HG03280 (cell line): ENCODE results near the gene PDXK.

Experiments
- ATAC-seq: cut with Tn5 transposase; IDR thresholded peaks from one replicate; pipeline ENCODE4 v1.9.1; 2021; ENCODE audit warnings: mild to moderate bottlenecking, moderate library complexity; ENCODE audit not compliant: unreplicated experiment

PDXK gene

GRCh38 chr21:43778469-43779335 lies 59.8 kb downstream of the PDXK start:
- no peak for ATAC-seq

- ATAC-seq, result no peak
Measured at GRCh38 chr21:43779660-43780059, 60.7 kb downstream of the PDXK start.

- no peak for ATAC-seq
Measured at GRCh38 chr21:43781846-43782245, 62.9 kb downstream of the PDXK start.

GRCh38 chr21:43782431-43783097 lies 63.6 kb downstream of the PDXK start:
- no peak for ATAC-seq

- ATAC-seq, result no peak
Measured at GRCh38 chr21:43783098-43783700, 64.3 kb downstream of the PDXK start.

- no peak for ATAC-seq
Measured at GRCh38 chr21:43785134-43785533, 66.2 kb downstream of the PDXK start.

- ATAC-seq, result no peak
Measured at GRCh38 chr21:43786300-43786806, 67.4 kb downstream of the PDXK start.

GRCh38 chr21:43786807-43787440 lies 68.0 kb downstream of the PDXK start:
- no peak for ATAC-seq

GRCh38 chr21:43789276-43790009 lies 70.5 kb downstream of the PDXK start, which contains the start of gene RRP1:
RRP1 (plus strand) TSS chr21:43789577; CDS start chr21:43789630, 53 bp downstream.
- ATAC-seq, result peak; percentile 88

- no peak for ATAC-seq
Measured at GRCh38 chr21:43790010-43790524, 71.1 kb downstream of the PDXK start.

- ATAC-seq, result no peak
Measured at GRCh38 chr21:43792406-43792805, 73.5 kb downstream of the PDXK start.

- ATAC-seq, result no peak
Measured at GRCh38 chr21:43793243-43793642, 74.3 kb downstream of the PDXK start.

GRCh38 chr21:43794311-43794710 lies 75.4 kb downstream of the PDXK start:
- no peak for ATAC-seq

- no peak for ATAC-seq
Measured at GRCh38 chr21:43794857-43795256, 75.9 kb downstream of the PDXK start.

GRCh38 chr21:43797415-43797814 lies 78.5 kb downstream of the PDXK start:
- no peak for ATAC-seq

- no peak for ATAC-seq
Measured at GRCh38 chr21:43797925-43798715, 79.2 kb downstream of the PDXK start.

GRCh38 chr21:43799301-43799840 lies 80.4 kb downstream of the PDXK start:
- ATAC-seq, result no peak

- no peak for ATAC-seq
Measured at GRCh38 chr21:43800124-43800523, 81.2 kb downstream of the PDXK start.

GRCh38 chr21:43800566-43800965 lies 81.6 kb downstream of the PDXK start:
- ATAC-seq, result no peak
